H1 (cell line): Measurements from ENCODE around the gene PURB. TPM values are rescaled to one million over a fixed set of nuclear protein-coding genes. Genes with fewer than 3 reads are reported as not detected.

Source experiments
- CTCF ChIA-PET: fragments of 300-600 bp; sonication (Branson Sonifier 250); formaldehyde crosslinking; loops from one replicate; lab custom pipeline; 2021; ENCODE audit not compliant: partially characterized antibody; lab: Charles Lee
- POLR2A ChIA-PET: fragments of 300-600 bp; sonication (Branson Sonifier 250); formaldehyde crosslinking; loops from one replicate; lab custom pipeline; 2021; ENCODE audit warnings: inconsistent platforms; ENCODE audit not compliant: partially characterized antibody; lab: Charles Lee
- DNase-seq, 2 experiments: peaks; one replicate each; pipeline versions ENCODE4 v3.0.0 to v3.0.0-alpha.2; 2010 to 2022; ENCODE audit warnings: low spot score in 2 of 2, low read depth in 1 of 2, mixed read lengths in 1 of 2
- FAIRE-seq: peaks from 2 replicates; lab custom pipeline; 2011; peaks lifted over from hg19 to GRCh38; lab: Jason Lieb, UNC
- H2AFZ ChIP-seq: 2 replicates; pipeline ENCODE4 v1.8.1; 2012; ENCODE audit warnings: low read length, inconsistent platforms
- H2AK5ac ChIP-seq: 2 replicates; pipeline ENCODE4 v1.6.1; 2013; ENCODE audit warnings: low read depth, low read length
- H2BK120ac ChIP-seq: replicated peaks from 2 replicates; pipeline ENCODE3; 2013; ENCODE audit warnings: low read depth, low read length, inconsistent platforms
- H2BK12ac ChIP-seq: 2 replicates; pipeline ENCODE4 v1.6.1; 2013; ENCODE audit warnings: low read depth, low read length
- H2BK15ac ChIP-seq: 2 replicates; pipeline ENCODE4 v1.6.1; 2013; ENCODE audit warnings: low read length
- H2BK20ac ChIP-seq: 2 replicates; pipeline ENCODE4 v1.6.1; 2013; ENCODE audit warnings: low read length
- H2BK5ac ChIP-seq: 2 replicates; pipeline ENCODE4 v1.6.1; 2013; ENCODE audit warnings: low read depth, low read length
- H3K14ac ChIP-seq: 2 replicates; pipeline ENCODE4 v1.6.1; 2013; ENCODE audit warnings: inconsistent platforms; ENCODE audit not compliant: insufficient read length
- H3K18ac ChIP-seq: 2 replicates; pipeline ENCODE4 v1.6.1; 2013; ENCODE audit warnings: low read length; ENCODE audit errors: extremely low read depth
- H3K23ac ChIP-seq: 2 replicates; pipeline ENCODE4 v1.6.1; 2013; ENCODE audit warnings: inconsistent platforms; ENCODE audit not compliant: insufficient read length
- H3K23me2 ChIP-seq: 2 replicates; pipeline ENCODE4 v1.6.1; 2013; ENCODE audit warnings: low read depth, low read length
- H3K27ac ChIP-seq: 2 replicates; pipeline ENCODE4 v1.6.1; 2011; ENCODE audit warnings: low read depth, low read length, inconsistent platforms
- H3K27me3 ChIP-seq, 4 experiments: replicated peaks in 1 of 4; 1 replicate in 1 of 4; 2 replicates in 3 of 4; pipeline versions ENCODE4 v1.6.1 to v1.8.1; 2011 to 2013; ENCODE audit warnings: low read length in 3 of 4, mild to moderate bottlenecking in 3 of 4, inconsistent platforms in 2 of 4, mixed read lengths in 2 of 4, moderate library complexity in 1 of 4; ENCODE audit not compliant: control insufficient read depth in 3 of 4, insufficient read depth in 3 of 4; ENCODE audit errors: extremely low read depth in 1 of 4
- H3K36me3 ChIP-seq, 4 experiments: 2 replicates each; pipeline versions ENCODE4 v1.6.1 to v1.8.1; 2011 to 2013; ENCODE audit warnings: mild to moderate bottlenecking in 4 of 4, low read length in 3 of 4, moderate library complexity in 2 of 4, control low read depth in 1 of 4, inconsistent platforms in 1 of 4; ENCODE audit not compliant: insufficient read depth in 4 of 4, control insufficient read depth in 2 of 4
- H3K4ac ChIP-seq: replicated peaks from 2 replicates; pipeline ENCODE3; 2013; ENCODE audit warnings: low read length, low read depth, mixed read lengths, inconsistent platforms; ENCODE audit not compliant: insufficient read length
- H3K4me1 ChIP-seq, 4 experiments: replicated peaks in 1 of 4; 1 replicate in 1 of 4; 2 replicates in 3 of 4; pipeline versions ENCODE4 v1.6.1 to v1.8.1; 2011 to 2013; ENCODE audit warnings: low read length in 3 of 4, inconsistent platforms in 2 of 4, mixed read lengths in 1 of 4; ENCODE audit not compliant: insufficient read depth in 4 of 4, control insufficient read depth in 3 of 4
- H3K4me2 ChIP-seq, 2 experiments: 2 replicates each; pipeline versions ENCODE4 v1.6.1 to v1.8.1; 2011 to 2013; ENCODE audit warnings: low read depth in 2 of 2, low read length in 2 of 2, control low read depth in 1 of 2, inconsistent platforms in 1 of 2, mild to moderate bottlenecking in 1 of 2; ENCODE audit not compliant: insufficient read depth in 1 of 2
- H3K4me3 ChIP-seq, 4 experiments: fragments of 200-600, 300-600 bp in 1 of 4; sonication (generic), shearing (Covaris generic), sonication (Bioruptor Twin) in 1 of 4; 2 replicates each; pipeline versions ENCODE4 v1.5.1 to v1.8.1; 2011 to 2016; ENCODE audit warnings: low read length in 4 of 4, low read depth in 3 of 4, control low read depth in 2 of 4, inconsistent platforms in 2 of 4, mild to moderate bottlenecking in 2 of 4, mixed read lengths in 1 of 4, moderate library complexity in 1 of 4; ENCODE audit not compliant: insufficient read depth in 2 of 4; ENCODE audit errors: extremely low read depth in 1 of 4
- H3K56ac ChIP-seq: replicated peaks from 2 replicates; pipeline ENCODE3; 2013; ENCODE audit warnings: low read depth, mild to moderate bottlenecking, mixed read lengths, low read length, inconsistent platforms; ENCODE audit not compliant: insufficient read length
- H3K79me1 ChIP-seq: 2 replicates; pipeline ENCODE4 v1.6.1; 2013; ENCODE audit warnings: low read depth, low read length, control low read depth
- H3K79me2 ChIP-seq, 2 experiments: 2 replicates each; pipeline versions ENCODE4 v1.6.1 to v1.8.1; 2012 to 2013; ENCODE audit warnings: low read length in 2 of 2, mild to moderate bottlenecking in 2 of 2, inconsistent platforms in 1 of 2; ENCODE audit not compliant: insufficient read depth in 2 of 2, control insufficient read depth in 1 of 2
- H3K9ac ChIP-seq, 4 experiments: replicated peaks in 1 of 4; 1 replicate in 1 of 4; 2 replicates in 3 of 4; pipeline versions ENCODE4 v1.6.1 to v1.8.1; 2011 to 2013; ENCODE audit warnings: low read depth in 3 of 4, low read length in 3 of 4, control low read depth in 2 of 4, mild to moderate bottlenecking in 2 of 4, moderate library complexity in 2 of 4, inconsistent platforms in 1 of 4; ENCODE audit errors: extremely low read depth in 1 of 4
- H3K9me3 ChIP-seq, 2 experiments: 2 replicates each; pipeline versions ENCODE4 v1.6.1 to v1.8.1; 2012 to 2013; ENCODE audit warnings: mild to moderate bottlenecking in 2 of 2, moderate library complexity in 2 of 2, control low read depth in 1 of 2, inconsistent platforms in 1 of 2, low read depth in 1 of 2, low read length in 1 of 2, mixed read lengths in 1 of 2; ENCODE audit not compliant: insufficient read depth in 2 of 2
- H4K20me1 ChIP-seq, 2 experiments: replicated peaks in 1 of 2; 2 replicates each; pipeline versions ENCODE3 to v1.8.1; 2011 to 2013; ENCODE audit warnings: inconsistent platforms in 2 of 2, low read length in 2 of 2, mild to moderate bottlenecking in 1 of 2; ENCODE audit not compliant: insufficient read depth in 2 of 2, control insufficient read depth in 1 of 2
- H4K5ac ChIP-seq: 2 replicates; pipeline ENCODE4 v1.6.1; 2013; ENCODE audit warnings: low read length, low read depth, mixed read lengths, inconsistent platforms; ENCODE audit not compliant: insufficient read length
- H4K8ac ChIP-seq: 2 replicates; pipeline ENCODE4 v1.8.0; 2013; ENCODE audit warnings: mild to moderate bottlenecking, moderate library complexity, low read length, inconsistent platforms; ENCODE audit not compliant: insufficient read depth; ENCODE audit errors: extremely low read depth
- H4K91ac ChIP-seq: replicated peaks from 2 replicates; pipeline ENCODE3; 2013; ENCODE audit warnings: low read length, mixed read lengths, inconsistent platforms; ENCODE audit not compliant: insufficient read length
- BRCA1 ChIP-seq: IDR thresholded peaks from 2 replicates; pipeline ENCODE4 v1.6.1; 2012; ENCODE audit warnings: low read depth, low read length, improper control_type of control experiment
- CTBP2 ChIP-seq: IDR thresholded peaks from 2 replicates; pipeline ENCODE4 v1.7.0; 2011; ENCODE audit warnings: borderline replicate concordance, mild to moderate bottlenecking, moderate library complexity, mixed read lengths, low read length; ENCODE audit not compliant: insufficient read depth, insufficient read length
- EZH2 ChIP-seq: fragments of 200-600 bp; sonication (generic); IDR thresholded peaks from 2 replicates; pipeline ENCODE4 v1.7.1; 2012; ENCODE audit warnings: low read depth, mild to moderate bottlenecking, moderate library complexity, low read length, inconsistent platforms; ENCODE audit not compliant: severe bottlenecking
- GTF2F1 ChIP-seq: IDR thresholded peaks from 2 replicates; pipeline ENCODE4 v1.6.1; 2012; ENCODE audit warnings: low read depth, low read length, improper control_type of control experiment, borderline replicate concordance
- JUN ChIP-seq: IDR thresholded peaks from 2 replicates; pipeline ENCODE4 v1.6.1; 2011; ENCODE audit warnings: low read depth, mild to moderate bottlenecking, improper control_type of control experiment, low read length
- KDM5A ChIP-seq: fragments of 200-600 bp; IDR thresholded peaks from 2 replicates; pipeline ENCODE4 v1.7.1; 2012; ENCODE audit warnings: mild to moderate bottlenecking, low read length, inconsistent platforms, mixed read lengths
- MAFK ChIP-seq: IDR thresholded peaks from 2 replicates; pipeline ENCODE4 v1.6.1; 2012; ENCODE audit warnings: low read depth, mild to moderate bottlenecking, improper control_type of control experiment, low read length
- POU5F1 ChIP-seq: IDR thresholded peaks from 2 replicates; pipeline ENCODE4 v1.6.1; 2011; ENCODE audit warnings: low read depth, mild to moderate bottlenecking, low read length, moderate library complexity
- RFX5 ChIP-seq: IDR thresholded peaks from 2 replicates; pipeline ENCODE4 v1.6.1; 2011; ENCODE audit warnings: low read depth, low read length, improper control_type of control experiment, borderline replicate concordance
- SIN3A ChIP-seq, 2 experiments: IDR thresholded peaks in 1 of 2; conservative IDR thresholded peaks in 1 of 2; 2 replicates each; pipeline ENCODE4 v1.6.1; 2011 to 2012; ENCODE audit warnings: low read length in 2 of 2, improper control_type of control experiment in 1 of 2, low read depth in 1 of 2, mild to moderate bottlenecking in 1 of 2
- SIRT6 ChIP-seq: IDR thresholded peaks from one replicate; pipeline ENCODE4 v1.7.1; 2012; ENCODE audit warnings: low read length, inconsistent platforms
- SP4 ChIP-seq: IDR thresholded peaks from 2 replicates; pipeline ENCODE4 v1.6.1; 2012; ENCODE audit warnings: low read length, inconsistent platforms
- TAF1 ChIP-seq: IDR thresholded peaks from 2 replicates; pipeline ENCODE4 v1.6.1; 2011; ENCODE audit warnings: mild to moderate bottlenecking, low read depth, low read length
- TAF7 ChIP-seq: optimal IDR thresholded peaks from 2 replicates; pipeline ENCODE3; 2011; ENCODE audit warnings: low read depth, mild to moderate bottlenecking, inconsistent platforms, low read length, moderate library complexity, borderline replicate concordance
- WGBS, 2 experiments: shearing (Covaris generic) in 1 of 2; methylation state at CpG; one replicate each; pipeline versions ENCODE4 v1.1.6 to v1.1.7; 2013 to 2015; ENCODE audit warnings: low lambda C conversion rate in 2 of 2, mixed read lengths in 2 of 2, inconsistent platforms in 1 of 2, low coverage in 1 of 2, missing lambda C conversion rate in 1 of 2; ENCODE audit not compliant: insufficient replicate concordance in 2 of 2, insufficient coverage in 1 of 2, insufficient read length in 1 of 2; ENCODE audit errors: extremely low coverage in 1 of 2, missing lambda C conversion rate in 1 of 2; 5-methylcytosine and 5-hydroxymethylcytosine counted together
- polyA plus RNA-seq, 7 experiments: library from polyadenylated mRNA; depleted of rRNA in 3 of 7; stranded (reverse) in 5 of 7; unstranded in 2 of 7; fragments of >200 nt in 5 of 7; fragments of 200-250 nt in 2 of 7; gene quantifications; 1 replicate in 5 of 7; 2 replicates in 1 of 7; 4 replicates in 1 of 7; pipeline versions ENCODE4 v1.2.1 to v1.2.3, GENCODE V29; 2011 to 2013; ENCODE audit warnings: missing spikeins in 2 of 7, mixed read lengths in 2 of 7
- total RNA-seq: library from RNA; stranded (reverse); fragmentation: NEBNext Ultra II Directional; extraction: Animal tissue kit (Norgen Biotek cat#: 25700); gene quantifications from 2 replicates; pipeline ENCODE4 v1.2.1, GENCODE V29; 2021

Gene PURB
- total and polyA plus RNA-seq, 2 of the 8 experiments (the other 6 are each of a cell fraction or from before 2014, with no cell fraction given): 3.3 to 22.7 TPM

GRCh38 chr7:44847509-44847919 lies 37.8 kb downstream of the PURB start:
- no peak overlapping the region; the same call in 1 of the 2 replicates for H3K18ac ChIP-seq
- DNase-seq (peak in 1 of 2 experiments; percentile 33), FAIRE-seq (no peak)
- WGBS, 2 experiments: 0% methylated on average over 35 of the region's 36 CpGs; no CpG with 5 or more reads in 1 of the 2 experiments
- H2BK5ac ChIP-seq: peak overlapping the region; percentile 72
- H2BK15ac ChIP-seq: no peak overlapping the region
- H3K4me3 ChIP-seq: peak overlapping the region; percentile 64 to 93 (median 85)
- peak overlapping the region; percentile 4 to 74 for H3K4me2 ChIP-seq
- CTCF ChIA-PET: interaction anchor here (0.5 to 2.7 kb wide), 9 partner anchors 10 to 125 kb away, joined by 3 to 12 read pairs (median 3); no protein-coding TSS in a partner anchor
- no peak overlapping the region for H2AFZ ChIP-seq
- H3K14ac ChIP-seq: no peak overlapping the region
- peak overlapping the region; percentile 67 to 98 (median 90) for H3K9ac ChIP-seq
- H3K79me2 ChIP-seq: peaks cover 20 to 50% of the 10 kb centered on the region in 2 experiments
- no peaks in the 10 kb centered on the region for H3K9me3 ChIP-seq
- H4K91ac ChIP-seq: no peak overlapping the region
- H2BK12ac ChIP-seq: no peak overlapping the region
- H2BK120ac ChIP-seq: no peak overlapping the region
- POLR2A ChIA-PET: interaction anchor here (0.6 to 7.8 kb wide), 35 partner anchors 10 to 274 kb away, joined by 3 to 53 read pairs (median 6); partner anchors contain the start of genes DDX56, OGDH, PPIA and PURB
- no peaks in the 10 kb centered on the region for H3K79me1 ChIP-seq
- peak overlapping the region; percentile 98; the same call in 1 of the 2 replicates for H4K8ac ChIP-seq
- peaks cover 0 to 2% (median 0%) of the 10 kb centered on the region in 4 experiments; a peak in 1 of 8 replicates for H3K36me3 ChIP-seq
- H3K4me1 ChIP-seq: peaks cover 0 to 3% (median 0%) of the 10 kb centered on the region in 4 experiments; a peak in 2 of 7 replicates
- H3K4ac ChIP-seq: no peak overlapping the region
- peak overlapping the region; percentile 42 for H3K56ac ChIP-seq
- H4K20me1 ChIP-seq: peaks cover 1 to 6% of the 10 kb centered on the region in 2 experiments
- peak overlapping the region; percentile 59 for H4K5ac ChIP-seq
- H3K23me2 ChIP-seq: no peaks in the 10 kb centered on the region; the same call in 1 of the 2 replicates
- no peak overlapping the region for H2BK20ac ChIP-seq
- no peak overlapping the region for H2AK5ac ChIP-seq
- peak overlapping the region; percentile 86 for H3K27ac ChIP-seq
- H3K27me3 ChIP-seq: no peaks in the 10 kb centered on the region
- no peak overlapping the region for H3K23ac ChIP-seq
- TF ChIP-seq SP4 (no peak), CTBP2 (no peak), TAF1 (peak; percentile 81), SIRT6 (no peak), POU5F1 (no peak), BRCA1 (no peak), JUN (no peak), GTF2F1 (no peak), SIN3A (conservative IDR thresholded peaks at IDR 0.05 in 1 of 2, IDR thresholded peaks at IDR 0.05 in 1 of 2; ENCODE audit: low read depth in 1 of 2, low read length in 2 of 2) (no peak; a peak in 1 of 4 replicates), TAF7 (no peak), KDM5A (no peak), RFX5 (no peak), EZH2 (no peak), MAFK (no peak)
